DMS153 treated with DMSO at 0.1 percent for 48 hours (cell line): Measurements from ENCODE around the gene MGAT3.
"Not testable (repeated sequence)": the region's sequence is repeated elsewhere in the genome, so short reads cannot be mapped to it uniquely, and the experiment has no call there.

ENCODE experiments used
- DNase-seq: peaks from one replicate; lab custom pipeline; 2025; ENCODE audit not compliant: unreplicated experiment; lab: John Stamatoyannopoulos, UW

MGAT3 gene, protein sequence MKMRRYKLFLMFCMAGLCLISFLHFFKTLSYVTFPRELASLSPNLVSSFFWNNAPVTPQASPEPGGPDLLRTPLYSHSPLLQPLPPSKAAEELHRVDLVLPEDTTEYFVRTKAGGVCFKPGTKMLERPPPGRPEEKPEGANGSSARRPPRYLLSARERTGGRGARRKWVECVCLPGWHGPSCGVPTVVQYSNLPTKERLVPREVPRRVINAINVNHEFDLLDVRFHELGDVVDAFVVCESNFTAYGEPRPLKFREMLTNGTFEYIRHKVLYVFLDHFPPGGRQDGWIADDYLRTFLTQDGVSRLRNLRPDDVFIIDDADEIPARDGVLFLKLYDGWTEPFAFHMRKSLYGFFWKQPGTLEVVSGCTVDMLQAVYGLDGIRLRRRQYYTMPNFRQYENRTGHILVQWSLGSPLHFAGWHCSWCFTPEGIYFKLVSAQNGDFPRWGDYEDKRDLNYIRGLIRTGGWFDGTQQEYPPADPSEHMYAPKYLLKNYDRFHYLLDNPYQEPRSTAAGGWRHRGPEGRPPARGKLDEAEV

DNA sequence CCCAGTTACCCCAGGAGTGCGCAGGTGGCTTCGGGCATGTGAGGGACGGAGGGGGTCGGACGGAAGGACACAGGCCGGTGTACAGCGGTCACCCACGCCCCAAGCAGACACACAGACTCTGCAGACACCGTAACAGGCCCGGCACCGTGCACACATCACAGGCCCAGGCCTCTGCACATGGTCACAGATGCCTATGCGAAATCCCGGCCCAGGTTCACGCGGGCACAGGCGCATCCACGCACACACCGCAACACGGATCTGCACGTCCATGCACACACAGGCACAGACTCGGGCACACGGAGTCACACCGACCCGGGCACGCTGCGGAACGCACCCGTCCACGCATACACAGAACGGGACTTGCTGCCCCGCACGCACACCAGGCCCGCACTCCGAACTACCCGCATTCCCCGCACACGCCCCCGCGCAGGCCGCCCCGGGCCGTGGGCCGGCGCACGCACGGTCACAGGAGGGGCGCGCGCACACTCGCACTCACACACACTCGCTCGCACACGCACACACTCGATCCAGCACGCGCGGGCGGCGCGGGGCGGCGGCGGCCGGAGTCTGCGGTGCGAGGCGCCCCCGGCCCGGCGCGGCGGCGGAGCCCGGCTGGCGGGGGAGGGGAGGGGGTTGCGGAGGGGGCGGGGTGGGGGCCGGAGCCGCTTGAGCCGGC lies at the start of gene MGAT3:
Gene MGAT3, plus strand, starts transcription at position 491 of the 676 bp plus-strand sequence. CDS start 30,336 bp downstream, outside the sequence.
- no peak for DNase-seq

DNA sequence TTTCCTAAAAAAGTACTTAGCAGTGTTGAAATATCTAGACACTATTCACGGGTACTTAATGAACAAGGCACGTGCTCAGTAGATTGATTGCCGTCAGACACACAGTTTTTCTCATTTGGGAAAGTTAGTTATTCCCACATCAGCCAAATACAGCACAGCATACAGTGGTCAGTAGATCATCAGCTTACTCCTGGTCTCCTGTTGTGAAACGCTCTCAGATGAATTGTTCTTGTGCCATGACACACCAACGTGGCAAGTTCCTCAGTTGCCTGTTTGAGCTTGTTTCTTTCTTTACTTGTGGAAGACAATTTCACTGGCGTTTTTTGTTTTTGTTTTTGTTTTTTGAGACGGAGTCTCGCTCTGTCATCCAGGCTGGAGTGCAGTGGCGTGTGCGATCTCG lies 48.6 kb upstream of the MGAT3 start:
- no peak for DNase-seq

- DNase-seq, result no peak
Measured at GRCh38 chr22:39408807-39409206, 48.0 kb upstream of the MGAT3 start.

DNA sequence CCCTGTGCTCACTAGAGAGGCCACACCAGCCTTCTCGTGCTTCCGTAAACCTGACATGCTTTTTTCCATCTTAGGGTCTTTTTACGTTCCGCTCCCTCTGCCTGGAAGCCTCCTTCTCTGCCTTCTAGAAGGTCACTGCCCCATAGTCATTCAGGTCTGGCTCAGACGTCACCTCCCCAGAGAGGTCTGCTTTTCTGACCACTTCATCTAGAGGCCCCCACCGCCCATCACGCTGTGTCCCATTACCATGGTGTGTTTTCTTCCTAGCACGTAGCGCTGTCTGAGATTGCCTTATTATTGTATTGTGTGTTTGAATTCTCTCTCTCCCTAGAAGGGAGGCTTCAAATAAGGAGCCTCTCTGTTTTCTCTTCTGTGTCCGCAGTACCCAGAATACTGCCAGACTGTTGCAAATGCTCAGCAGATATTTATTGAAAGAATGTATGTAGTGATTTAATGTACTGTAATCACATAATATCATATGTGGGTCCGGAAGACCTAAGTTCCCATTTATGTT lies 47.2 kb upstream of the MGAT3 start:
- no peak for DNase-seq

DNA sequence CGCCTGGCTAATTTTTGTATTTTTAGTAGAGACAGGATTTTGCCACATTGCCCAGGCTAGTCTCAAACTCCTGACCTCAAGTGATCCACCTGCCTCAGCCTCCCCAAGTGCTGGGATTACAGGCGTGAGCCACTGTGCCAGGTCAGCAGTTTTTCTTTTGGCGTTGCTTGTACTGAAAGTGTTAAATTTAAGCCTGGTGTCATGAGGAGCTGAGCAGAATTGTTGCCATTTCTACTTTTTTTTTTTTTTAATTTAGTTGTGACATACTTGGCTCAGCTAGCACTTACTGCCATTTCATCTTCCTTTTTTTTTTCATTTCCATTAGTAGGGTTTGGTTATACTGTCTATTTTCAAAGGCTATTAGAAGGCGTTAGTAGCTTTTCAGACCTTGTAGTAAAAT lies 46.5 kb upstream of the MGAT3 start:
- no peak for DNase-seq

- not testable (repeated sequence) for DNase-seq
Measured at GRCh38 chr22:39411828-39412365, 44.9 kb upstream of the MGAT3 start.

- DNase-seq, result not testable (repeated sequence)
Measured at GRCh38 chr22:39413204-39413603, 43.6 kb upstream of the MGAT3 start.

- DNase-seq, result no peak
Measured at GRCh38 chr22:39414377-39414776, 42.4 kb upstream of the MGAT3 start.

GRCh38 chr22:39414886-39415285 lies 41.9 kb upstream of the MGAT3 start:
- DNase-seq, result no peak

DNA sequence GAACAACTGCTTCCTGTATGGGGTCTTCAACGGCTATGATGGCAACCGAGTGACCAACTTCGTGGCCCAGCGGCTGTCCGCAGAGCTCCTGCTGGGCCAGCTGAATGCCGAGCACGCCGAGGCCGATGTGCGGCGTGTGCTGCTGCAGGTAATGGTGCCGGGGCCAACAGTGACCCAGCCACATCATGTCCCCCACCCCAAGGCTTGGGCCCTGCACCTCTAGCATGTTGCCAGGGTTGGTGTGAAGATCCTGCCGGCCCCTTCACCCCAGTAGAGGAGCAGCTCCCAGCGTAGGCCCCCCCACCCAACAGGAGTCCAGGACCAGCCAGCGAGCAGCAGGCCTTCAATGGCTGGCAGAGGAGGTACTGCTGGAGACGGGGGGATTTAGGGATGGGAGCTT lies 41.3 kb upstream of the MGAT3 start:
- DNase-seq, result no peak

GRCh38 chr22:39416319-39416718 lies 40.5 kb upstream of the MGAT3 start:
- no peak for DNase-seq

GRCh38 chr22:39417641-39418040 lies 39.2 kb upstream of the MGAT3 start:
- no peak for DNase-seq

- no peak for DNase-seq
Measured at GRCh38 chr22:39418696-39419095, 38.1 kb upstream of the MGAT3 start.

- no peak for DNase-seq
Measured at GRCh38 chr22:39419096-39419495, 37.7 kb upstream of the MGAT3 start.

GRCh38 chr22:39419911-39420310 lies 36.9 kb upstream of the MGAT3 start:
- no peak for DNase-seq

DNA sequence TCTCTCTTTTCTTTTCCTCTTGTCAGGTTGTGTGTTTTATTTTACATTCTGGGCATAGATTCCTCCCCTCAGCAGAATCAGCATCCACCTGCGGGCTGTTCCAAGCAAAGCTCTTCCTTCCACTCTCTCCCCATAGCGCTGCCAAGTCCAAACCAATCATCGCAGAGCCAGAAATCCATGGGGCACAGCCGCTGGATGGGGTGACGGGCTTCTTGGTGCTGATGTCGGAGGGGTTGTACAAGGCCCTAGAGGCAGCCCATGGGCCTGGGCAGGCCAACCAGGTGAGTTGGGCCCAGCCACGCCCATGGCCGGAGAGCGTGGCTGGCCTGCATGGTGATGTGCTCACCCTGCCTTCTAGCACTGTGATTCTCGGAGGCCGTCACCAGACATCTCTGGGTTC lies 35.1 kb upstream of the MGAT3 start:
- DNase-seq, result no peak

- no peak for DNase-seq
Measured at GRCh38 chr22:39422101-39422500, 34.7 kb upstream of the MGAT3 start.

DNA sequence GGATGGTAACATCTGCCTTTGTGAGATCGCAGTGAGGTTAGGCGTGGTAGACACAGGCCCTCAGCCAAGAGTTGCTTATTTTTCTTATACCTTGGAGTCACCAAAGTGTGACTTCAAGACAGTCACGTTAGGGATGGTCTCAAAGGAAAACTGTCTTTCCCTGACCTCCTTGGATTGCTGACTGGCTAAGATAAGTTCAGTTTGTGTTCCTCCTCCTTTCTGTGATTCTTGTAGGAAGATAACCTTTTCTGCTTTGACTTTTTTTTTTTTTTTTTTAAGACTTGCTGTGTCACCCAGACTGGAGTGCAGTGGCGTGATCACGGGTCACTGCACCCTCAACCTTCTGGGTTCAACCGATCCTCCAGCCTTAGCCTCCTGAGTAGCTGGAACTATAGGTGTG lies 34.1 kb upstream of the MGAT3 start:
- DNase-seq, result no peak

DNA sequence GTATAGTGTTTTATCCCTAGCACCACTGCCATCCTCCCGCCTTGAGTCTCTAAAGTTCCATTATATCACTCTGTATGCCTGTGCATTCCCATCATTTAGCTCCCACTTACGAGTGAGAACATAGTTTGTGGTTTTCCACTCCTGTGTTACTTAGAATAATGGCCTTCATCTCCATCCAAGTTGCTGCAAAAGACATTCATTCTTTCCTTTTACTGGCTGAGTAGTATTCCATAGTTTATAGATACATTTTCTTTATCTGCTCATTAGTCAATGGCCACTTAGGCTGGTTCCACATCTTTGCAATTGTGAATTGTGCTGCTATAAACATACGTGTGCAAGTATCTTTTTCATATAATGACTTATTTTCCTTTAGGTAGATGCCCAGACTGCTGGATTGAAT lies 32.8 kb upstream of the MGAT3 start:
- DNase-seq, result no peak

DNA sequence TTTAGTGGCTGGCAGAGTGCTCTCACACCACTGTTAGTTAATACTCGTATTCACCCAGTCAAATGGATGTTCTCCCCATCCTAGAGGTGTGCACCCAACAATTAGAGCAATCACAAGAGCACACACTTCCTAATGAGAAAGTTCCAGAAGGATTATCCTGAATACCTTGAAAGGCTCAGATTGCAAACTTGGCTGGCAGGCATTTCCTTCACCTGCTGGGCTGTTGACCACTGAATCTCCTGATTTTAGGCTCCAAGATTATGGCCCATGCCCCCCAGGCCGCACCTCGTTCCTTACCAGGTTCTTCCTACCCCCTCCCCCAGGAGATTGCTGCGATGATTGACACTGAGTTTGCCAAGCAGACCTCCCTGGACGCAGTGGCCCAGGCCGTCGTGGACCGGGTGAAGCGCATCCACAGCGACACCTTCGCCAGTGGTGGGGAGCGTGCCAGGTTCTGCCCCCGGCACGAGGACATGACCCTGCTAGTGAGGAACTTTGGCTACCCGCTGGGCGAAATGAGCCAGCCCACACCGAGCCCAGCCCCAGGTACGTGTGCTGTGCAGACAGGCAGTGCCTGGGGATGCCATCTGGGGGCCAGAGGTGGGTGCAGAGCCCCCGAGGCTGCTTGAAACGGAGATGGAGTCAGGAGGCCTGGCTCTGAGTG lies 30.3 kb upstream of the MGAT3 start:
- no peak for DNase-seq
